ENCODE measurements around the gene KAT2A.
A peak's percentile ranks its signal among the peaks of the same experiment; 100 is the strongest.

KAT2A gene

DNA sequence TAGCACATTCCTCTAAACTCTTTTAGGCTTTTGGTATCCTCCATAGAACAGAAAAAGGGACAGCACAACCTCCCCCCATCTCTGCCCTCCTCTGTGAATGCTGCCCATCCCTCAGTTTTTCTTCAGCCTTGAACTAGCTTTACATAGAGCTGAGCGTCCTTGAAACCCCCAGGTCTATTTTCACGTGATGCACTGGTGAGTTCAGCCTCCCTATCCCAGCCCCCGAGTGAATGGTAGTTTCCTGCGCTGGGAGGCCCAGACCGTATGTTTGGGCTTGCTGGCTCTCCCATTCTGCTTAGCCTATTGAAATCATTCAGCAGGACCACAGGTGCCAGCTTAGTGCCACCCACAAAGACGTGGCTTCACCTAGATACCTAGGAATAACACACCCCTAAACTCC lies 45.4 kb downstream of the KAT2A start:
- DNase-seq (ENCODE audit: low spot score) = no peak
- TF ChIP-seq, protein P1, sequence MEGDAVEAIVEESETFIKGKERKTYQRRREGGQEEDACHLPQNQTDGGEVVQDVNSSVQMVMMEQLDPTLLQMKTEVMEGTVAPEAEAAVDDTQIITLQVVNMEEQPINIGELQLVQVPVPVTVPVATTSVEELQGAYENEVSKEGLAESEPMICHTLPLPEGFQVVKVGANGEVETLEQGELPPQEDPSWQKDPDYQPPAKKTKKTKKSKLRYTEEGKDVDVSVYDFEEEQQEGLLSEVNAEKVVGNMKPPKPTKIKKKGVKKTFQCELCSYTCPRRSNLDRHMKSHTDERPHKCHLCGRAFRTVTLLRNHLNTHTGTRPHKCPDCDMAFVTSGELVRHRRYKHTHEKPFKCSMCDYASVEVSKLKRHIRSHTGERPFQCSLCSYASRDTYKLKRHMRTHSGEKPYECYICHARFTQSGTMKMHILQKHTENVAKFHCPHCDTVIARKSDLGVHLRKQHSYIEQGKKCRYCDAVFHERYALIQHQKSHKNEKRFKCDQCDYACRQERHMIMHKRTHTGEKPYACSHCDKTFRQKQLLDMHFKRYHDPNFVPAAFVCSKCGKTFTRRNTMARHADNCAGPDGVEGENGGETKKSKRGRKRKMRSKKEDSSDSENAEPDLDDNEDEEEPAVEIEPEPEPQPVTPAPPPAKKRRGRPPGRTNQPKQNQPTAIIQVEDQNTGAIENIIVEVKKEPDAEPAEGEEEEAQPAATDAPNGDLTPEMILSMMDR (IDR thresholded peaks at IDR 0.05; ENCODE audit: borderline replicate concordance, control extremely low read depth, extremely low read depth, insufficient read depth, missing control alignments) = no peak
- in situ Hi-C loops (cut with MboI; ENCODE audit: low sequenced_read_pairs, unreplicated experiment) = no loop called here

DNA sequence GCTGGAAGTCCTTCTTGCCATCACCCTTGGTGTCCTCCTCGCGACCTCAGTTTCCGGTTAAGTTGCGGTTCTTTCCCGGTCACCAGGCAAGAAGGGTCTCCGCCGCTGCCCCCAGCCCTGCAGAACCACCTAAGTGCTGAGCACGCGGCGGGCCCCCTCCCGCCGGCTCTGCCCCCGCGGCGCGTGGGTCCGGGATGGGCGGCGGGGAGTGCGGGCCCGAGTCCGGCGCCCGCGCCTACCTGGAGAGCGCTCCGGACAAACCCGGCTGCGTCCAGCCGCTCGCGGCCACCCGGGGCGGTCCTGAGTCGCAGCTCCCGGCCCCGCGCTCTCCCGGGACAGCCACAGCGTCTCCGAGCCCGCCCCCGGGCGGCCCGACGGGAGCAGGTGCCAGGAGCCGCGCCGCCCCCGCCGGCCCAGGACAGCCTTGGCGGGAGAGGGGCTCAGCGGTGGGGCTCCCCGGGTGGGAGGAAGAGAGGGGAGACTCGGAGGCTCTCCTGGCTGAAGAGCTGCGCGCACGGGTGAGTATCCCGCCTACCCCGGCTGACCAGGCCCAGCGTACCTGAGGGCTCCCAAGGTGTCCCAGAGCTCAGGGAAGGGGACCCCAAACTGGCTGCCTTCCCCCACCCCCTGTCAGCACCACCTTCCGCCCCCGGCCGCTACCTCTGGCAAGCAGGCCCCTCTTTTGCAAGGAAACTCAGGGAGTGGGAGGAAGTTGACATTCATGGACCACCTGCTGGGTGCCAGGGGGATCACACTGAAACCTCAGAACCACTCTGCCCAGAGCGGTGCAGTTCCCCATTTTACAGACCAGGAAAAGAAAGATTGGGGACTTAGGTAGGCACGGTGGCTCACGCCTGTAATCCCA lies 48.6 kb downstream of the KAT2A start:
- TF ChIP-seq, protein P1 (IDR thresholded peaks at IDR 0.05; ENCODE audit: borderline replicate concordance, control extremely low read depth, extremely low read depth, insufficient read depth, missing control alignments) = no peak
- in situ Hi-C loops (cut with MboI; ENCODE audit: low sequenced_read_pairs, unreplicated experiment) = no loop called here
- no peak for DNase-seq (ENCODE audit: low spot score)

DNA sequence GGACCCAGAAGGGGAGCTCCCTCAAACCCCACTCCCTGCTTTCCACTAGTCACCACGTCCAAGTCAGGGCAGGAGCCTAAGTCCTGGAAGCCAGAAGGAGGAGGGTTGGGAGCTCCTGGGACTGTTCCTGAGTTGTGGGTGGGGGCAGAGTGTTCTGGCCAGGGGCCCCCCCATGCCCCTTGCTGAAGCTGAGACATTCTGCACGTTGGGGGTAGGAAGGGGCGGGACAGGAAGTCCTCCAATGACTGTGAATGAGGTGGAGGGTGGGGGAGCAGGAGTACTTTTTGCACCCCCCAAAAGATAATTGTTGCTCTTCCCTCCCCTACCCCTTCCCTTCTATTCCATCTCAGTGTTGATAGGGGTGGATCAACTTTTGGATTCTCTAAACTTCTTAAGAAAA lies 49.4 kb downstream of the KAT2A start:
- TF ChIP-seq, protein P1 (IDR thresholded peaks at IDR 0.05; ENCODE audit: borderline replicate concordance, control extremely low read depth, extremely low read depth, insufficient read depth, missing control alignments) = no peak
- in situ Hi-C loops (cut with MboI; ENCODE audit: low sequenced_read_pairs, unreplicated experiment) = no loop called here
- no peak for DNase-seq (ENCODE audit: low spot score)

DNA sequence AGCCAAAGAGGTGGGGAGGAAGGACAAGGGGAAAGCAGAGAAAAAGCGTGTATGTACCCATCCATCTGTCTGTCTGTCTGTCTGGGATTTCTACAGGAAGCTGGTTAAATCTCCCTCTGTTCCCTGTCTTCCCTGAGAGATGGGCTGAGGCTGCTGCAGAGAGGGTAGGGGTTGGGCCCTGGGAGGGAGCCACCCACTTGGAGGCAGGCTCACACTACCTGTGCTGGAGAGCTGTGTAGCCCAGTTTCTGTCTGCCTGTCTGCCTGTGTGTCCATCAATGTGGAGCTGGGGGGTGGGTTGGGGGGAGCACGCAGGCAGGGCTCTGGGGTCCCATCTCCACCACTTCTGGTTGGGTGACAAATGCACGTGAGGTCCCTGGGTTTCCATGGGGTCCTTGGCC lies 52.2 kb downstream of the KAT2A start:
- in situ Hi-C loops (cut with MboI; ENCODE audit: low sequenced_read_pairs, unreplicated experiment) = no loop called here
- DNase-seq (ENCODE audit: low spot score) = no peak
- TF ChIP-seq, protein P1 (IDR thresholded peaks at IDR 0.05; ENCODE audit: borderline replicate concordance, control extremely low read depth, extremely low read depth, insufficient read depth, missing control alignments) = no peak

DNA sequence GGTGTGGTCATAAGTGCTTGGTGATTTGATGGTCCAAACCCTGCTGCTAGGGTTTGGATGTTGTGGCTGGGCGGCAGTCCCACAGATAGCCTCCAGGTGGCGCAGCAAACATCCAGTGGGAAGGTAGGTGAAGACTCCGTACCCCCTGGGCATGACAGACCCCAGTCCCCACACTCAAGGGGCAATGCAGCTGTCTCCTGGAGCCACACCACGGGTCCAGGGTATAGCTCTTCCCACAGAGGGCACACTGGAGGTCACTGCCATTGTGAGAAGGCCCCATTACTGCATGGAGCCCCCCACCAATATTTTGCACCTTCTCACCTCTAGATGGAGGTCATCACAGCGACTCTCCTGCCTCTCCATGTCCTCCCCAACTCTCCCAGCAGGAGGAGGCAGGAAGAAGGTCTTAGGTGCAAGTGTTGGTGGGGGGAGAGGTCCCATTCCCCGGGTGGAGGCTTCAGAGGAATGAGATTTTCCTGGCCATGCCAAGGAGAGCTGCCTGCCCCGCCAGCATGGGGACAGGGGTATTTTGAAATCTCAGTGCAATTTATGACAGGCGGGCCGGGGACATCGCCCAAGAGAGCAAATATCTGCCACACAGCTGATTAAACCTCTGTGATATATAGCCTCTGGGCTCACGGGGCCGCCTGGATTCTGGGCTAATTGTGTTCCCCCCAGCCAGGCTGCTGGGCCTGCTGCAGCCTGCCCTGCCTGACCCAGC lies 53.6 kb downstream of the KAT2A start:
- TF ChIP-seq, protein P1 (IDR thresholded peaks at IDR 0.05; ENCODE audit: borderline replicate concordance, control extremely low read depth, extremely low read depth, insufficient read depth, missing control alignments) = peak; percentile 88
- DNase-seq (ENCODE audit: low spot score) = peak; percentile 79
- in situ Hi-C loops (cut with MboI; ENCODE audit: low sequenced_read_pairs, unreplicated experiment) = no loop called here

DNA sequence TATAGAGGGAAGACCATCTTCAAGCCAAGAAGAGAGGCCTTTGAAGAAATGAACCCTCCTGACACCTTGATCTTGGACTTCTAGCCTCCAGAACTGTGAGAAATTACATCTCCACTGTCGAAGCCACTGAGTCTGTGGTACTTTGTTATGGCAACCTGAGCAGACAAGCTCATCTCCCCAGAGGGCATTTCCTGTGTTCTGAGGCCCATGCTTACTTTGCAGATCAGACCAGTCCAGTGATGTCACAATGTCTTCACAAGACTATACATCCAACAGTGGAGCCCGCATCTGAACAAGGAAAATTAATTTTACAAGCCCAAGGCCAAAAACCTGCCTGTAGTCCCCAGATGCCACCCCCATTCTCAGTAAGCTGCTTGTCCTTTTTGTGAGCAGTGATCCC lies 56.0 kb downstream of the KAT2A start:
- in situ Hi-C loops (cut with MboI; ENCODE audit: low sequenced_read_pairs, unreplicated experiment) = no loop called here
- TF ChIP-seq, protein P1 (IDR thresholded peaks at IDR 0.05; ENCODE audit: borderline replicate concordance, control extremely low read depth, extremely low read depth, insufficient read depth, missing control alignments) = no peak
- DNase-seq (ENCODE audit: low spot score) = no peak

All from GM13976 (cell line).